ENCODE measurements around the gene TSPAN18.
A peak's percentile ranks its signal among the peaks of the same experiment; 100 is the strongest.

TSPAN18 gene

DNA sequence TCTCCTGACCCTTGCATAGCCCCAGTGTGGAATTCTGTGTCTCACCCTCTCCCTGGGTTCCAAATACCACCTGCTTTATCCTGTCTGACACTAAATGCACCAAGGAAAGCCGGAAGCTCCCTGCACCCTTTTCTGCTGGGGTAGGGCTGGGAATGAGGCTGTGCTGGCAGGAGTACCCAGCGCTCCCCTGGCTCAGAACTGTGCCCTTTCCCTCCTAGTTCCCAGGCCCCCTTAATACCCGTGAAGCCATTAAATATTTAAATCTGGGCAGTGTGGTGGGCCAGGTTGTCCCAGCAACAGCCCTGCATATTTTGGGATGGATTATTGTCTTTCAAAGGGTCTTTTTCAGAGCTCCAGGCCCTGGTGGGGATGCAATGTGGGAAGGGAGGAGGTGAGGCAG, 160.9 kb downstream of the TSPAN18 start:
- no peak for DNase-seq (ENCODE audit: low read depth in 2 of 2)

- no peak for DNase-seq (ENCODE audit: low read depth in 2 of 2)
These were observed 162.5 kb downstream of the TSPAN18 start for GRCh38 chr11:44889266-44889665.

GRCh38 chr11:44892843-44893242, 166.1 kb downstream of the TSPAN18 start:
- DNase-seq (ENCODE audit: low read depth in 2 of 2): no peak

DNA sequence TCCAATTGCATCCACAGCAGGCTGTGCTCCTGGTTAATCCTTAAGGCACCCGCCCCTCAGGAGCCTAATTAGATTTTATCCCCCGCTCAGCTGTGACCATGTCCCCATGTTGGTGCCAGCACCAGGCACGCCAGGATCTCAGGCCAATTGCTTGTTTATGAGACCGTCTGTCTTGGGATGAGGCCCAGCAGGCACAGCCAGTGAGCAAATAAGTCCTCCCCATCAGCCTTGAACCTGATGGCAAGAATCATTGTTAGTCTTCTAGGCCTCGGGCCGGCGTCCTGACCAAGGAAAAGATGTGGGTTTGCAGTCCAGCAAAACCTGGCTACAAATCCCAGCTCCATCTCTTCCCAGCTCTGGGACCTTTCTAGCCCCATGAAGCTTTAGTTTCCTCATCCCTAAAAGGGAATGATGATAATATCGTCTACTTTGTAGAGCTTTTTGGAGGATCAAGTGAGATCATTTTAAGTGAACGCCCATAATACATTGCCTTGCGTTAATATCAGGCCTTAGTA, 166.6 kb downstream of the TSPAN18 start:
- DNase-seq (ENCODE audit: low read depth in 2 of 2): no peak

- peak; percentile 7 to 10 for DNase-seq (ENCODE audit: low read depth in 2 of 2)
These were observed 167.3 kb downstream of the TSPAN18 start for GRCh38 chr11:44893846-44894617.

DNA sequence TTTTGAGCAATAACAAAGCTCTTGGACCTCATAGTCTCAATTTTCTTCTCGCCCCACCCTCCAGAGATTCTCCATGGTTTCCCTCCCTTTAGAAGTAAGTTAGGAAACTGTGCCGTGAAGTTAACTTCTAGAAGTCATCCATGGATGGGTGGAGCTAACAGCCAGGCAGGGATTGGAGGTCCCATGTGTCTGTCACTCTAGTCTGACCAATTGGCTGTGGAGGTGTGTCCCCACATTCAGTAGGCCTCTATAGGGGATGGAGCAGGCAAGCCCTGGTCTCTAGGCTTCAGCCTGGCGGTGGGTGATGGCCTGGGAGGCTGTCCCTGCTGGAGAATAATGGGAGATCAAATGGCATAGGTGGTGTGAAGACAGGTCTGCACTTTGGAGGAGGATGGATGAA, 173.2 kb downstream of the TSPAN18 start:
- DNase-seq (ENCODE audit: low read depth in 2 of 2): no peak

DNA sequence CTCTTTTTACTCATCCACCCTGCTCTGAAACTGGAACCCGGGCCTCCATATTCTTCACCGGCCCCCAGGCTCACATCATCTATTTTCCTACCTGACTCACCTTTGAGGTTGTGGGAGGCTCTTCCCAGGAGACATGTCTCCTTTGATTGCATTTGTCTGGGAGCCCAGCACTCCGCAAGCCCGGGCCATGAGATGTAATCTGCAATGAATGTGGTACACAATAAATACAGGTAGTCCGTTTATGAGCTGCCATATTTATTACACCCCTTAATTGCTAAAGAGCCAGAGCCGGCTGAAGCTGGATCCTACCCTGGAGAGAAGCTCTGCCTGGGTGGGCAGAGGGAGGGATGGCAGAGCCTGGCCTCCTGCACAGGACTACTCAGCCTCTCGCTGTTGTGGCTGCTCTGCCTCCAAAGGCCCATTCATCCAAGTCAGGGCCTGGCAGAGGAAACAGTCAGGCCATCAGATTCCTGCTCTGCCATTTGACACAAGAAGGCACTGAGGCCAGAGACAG, 174.4 kb downstream of the TSPAN18 start:
- no peak for DNase-seq (ENCODE audit: low read depth in 2 of 2)

GRCh38 chr11:44901786-44902185, 175.0 kb downstream of the TSPAN18 start:
- DNase-seq (ENCODE audit: low read depth in 2 of 2): no peak

DNA sequence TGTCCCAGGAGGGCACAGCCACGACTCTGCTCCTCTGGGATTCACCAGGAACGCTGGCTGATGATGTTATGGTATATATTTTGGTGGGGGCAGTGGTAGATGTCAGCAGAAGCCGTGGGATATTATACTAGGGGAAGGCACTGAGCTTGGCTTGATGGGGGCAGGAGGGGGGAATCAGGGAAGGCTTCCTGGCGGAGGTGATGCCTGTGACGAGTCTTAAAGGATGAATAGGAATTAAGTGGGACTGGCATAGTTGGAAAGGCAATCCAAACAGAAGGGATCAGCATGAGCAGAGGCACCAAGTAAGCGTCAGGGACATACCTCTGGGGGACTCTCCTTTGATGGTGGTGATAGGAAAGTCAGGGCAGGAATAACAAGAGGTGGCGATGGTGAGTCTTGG, 176.3 kb downstream of the TSPAN18 start:
- DNase-seq (ENCODE audit: low read depth in 2 of 2): no peak

- DNase-seq (ENCODE audit: low read depth in 2 of 2): no peak
These were observed 176.8 kb downstream of the TSPAN18 start for GRCh38 chr11:44903518-44903917.

GRCh38 chr11:44904261-44905020, 177.7 kb downstream of the TSPAN18 start:
- DNase-seq (ENCODE audit: low read depth in 2 of 2): no peak

DNA sequence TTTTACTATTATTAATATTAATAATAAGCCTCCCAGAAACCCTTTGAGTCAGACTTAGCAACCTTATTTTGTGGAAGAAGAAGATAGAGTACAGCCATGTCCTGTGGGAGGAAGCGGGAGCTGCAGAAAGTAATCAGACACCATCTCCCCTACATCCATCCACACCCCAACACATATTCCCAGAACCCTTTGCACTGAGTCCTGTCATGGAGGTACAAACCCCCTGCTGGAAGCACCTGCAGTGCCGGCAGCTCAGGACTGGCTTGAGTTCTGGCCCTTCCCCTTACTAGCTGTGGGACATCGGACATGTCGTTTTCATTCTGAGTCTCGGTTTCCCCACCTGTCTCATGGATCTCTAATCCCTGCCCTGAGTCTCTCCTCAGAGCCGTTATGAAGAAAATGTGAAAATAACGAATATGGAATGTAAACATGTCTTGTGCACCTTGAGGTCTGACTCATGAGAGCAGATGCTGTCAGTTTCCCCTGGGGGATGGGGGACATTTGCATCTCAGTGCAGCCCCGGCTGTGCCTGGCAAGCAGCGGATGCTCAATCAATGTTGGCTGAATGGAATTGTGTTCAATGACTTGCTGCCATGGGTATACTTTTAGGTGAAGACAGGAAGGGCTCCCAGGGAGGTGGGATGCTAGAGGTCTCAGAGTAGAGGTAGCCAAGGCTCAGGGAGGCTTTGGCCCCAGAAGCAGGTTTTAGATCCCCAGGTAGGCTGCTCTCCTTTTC, 178.5 kb downstream of the TSPAN18 start:
- DNase-seq (ENCODE audit: low read depth in 2 of 2): no peak

DNA sequence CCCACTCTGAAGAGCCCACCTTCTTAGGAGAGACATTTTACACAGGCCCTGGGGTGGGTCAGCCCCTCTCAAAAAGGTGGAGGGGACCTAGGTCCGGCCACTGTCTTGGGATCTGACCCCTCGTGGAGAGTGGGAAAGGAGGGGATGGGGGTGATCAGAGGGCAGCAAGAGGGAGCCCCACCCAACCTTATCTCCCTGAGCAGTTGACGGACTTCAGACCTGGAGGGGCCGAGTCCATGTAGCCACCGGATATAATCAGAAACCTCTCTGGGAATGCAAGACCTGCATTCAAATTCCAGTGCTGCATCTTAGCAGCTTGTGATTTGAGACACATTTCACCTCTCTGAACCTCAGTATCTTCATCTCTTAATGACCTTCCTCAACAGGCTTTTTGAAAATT, 179.9 kb downstream of the TSPAN18 start:
- DNase-seq (ENCODE audit: low read depth in 2 of 2): no peak

GRCh38 chr11:44909557-44909956, 182.8 kb downstream of the TSPAN18 start:
- no peak for DNase-seq (ENCODE audit: low read depth in 2 of 2)

- no peak for DNase-seq (ENCODE audit: low read depth in 2 of 2)
These were observed 183.8 kb downstream of the TSPAN18 start for GRCh38 chr11:44910591-44910990.

- peak; percentile 14 to 67 for DNase-seq (ENCODE audit: low read depth in 2 of 2)
These were observed 184.5 kb downstream of the TSPAN18 start for GRCh38 chr11:44911029-44911814.

- DNase-seq (ENCODE audit: low read depth in 2 of 2): no peak
These were observed 185.7 kb downstream of the TSPAN18 start for GRCh38 chr11:44912270-44912987.

GRCh38 chr11:44913502-44913901, 186.7 kb downstream of the TSPAN18 start:
- DNase-seq (ENCODE audit: low read depth in 2 of 2): no peak

DNA sequence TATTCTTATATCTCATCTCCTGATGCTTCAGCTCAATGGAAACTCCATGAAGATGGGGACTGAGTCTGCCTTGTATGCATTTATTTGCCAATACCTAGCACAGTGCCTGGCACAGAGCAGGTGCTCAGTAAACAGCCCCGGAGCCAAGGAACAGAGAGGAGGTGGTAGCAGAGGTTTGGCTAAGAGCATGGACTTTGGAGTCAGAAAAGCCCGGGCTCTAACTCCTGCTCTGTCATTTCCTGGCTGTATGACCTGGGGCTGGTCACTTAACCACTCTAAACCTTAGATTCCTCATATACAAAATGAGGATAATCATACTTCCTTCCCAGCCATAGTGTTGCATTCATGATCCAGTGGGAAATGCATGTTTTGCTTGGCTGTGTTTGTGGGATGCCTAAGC, 187.3 kb downstream of the TSPAN18 start:
- DNase-seq (ENCODE audit: low read depth in 2 of 2): no peak

DNA sequence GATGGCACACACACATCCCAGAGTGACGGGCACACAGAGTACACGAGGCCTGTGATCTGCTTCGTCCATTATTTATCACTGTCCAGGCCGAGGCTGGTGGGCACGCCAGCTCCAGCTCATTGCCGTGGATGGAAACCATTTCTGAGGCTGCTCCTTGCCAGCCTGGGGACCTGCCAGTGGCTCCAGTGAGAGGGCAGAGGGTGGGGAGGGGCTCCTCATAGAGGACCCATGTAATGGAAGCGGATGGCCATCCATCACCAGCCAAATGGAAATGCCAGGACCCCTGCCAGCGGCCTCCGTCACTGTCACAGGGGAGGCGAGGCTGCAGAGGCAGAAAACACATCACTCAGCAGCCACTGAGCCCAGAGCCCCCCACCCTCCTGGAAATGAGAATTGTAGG, 188.2 kb downstream of the TSPAN18 start:
- DNase-seq (ENCODE audit: low read depth in 2 of 2): no peak

DNA sequence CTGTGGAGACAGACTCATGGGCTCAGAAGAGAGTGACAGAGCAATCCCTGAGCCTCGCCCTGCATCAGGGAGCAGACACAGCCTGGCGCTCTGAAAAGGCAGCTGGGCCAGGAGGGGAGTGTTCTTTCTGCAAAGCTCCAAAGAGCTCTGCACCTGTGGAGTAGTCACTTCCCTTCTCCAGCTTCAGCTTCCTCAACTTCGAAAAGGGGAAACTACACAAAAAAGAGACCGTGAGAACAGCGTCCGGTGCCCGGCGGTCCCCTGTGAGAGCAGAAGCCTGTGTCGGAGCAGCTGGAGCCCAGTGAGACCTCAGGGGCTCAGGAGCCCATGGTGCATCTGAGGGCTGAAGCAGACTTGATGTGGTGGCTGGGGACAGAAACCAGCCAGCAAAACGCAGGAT, 188.9 kb downstream of the TSPAN18 start:
- DNase-seq (ENCODE audit: low read depth in 2 of 2): no peak
